Endothelial cell of umbilical vein (primary cell): ENCODE measurements around the gene HECW1.

Experiments
- CTCF ChIP-seq, 2 donors: IDR thresholded peaks; 1 replicate in 1 of 2; 2 replicates in 1 of 2; pipeline ENCODE4 v1.5.1; 2011; ENCODE audit warnings: low read length in 2 of 2, mild to moderate bottlenecking in 2 of 2, moderate library complexity in 2 of 2, control low read depth in 1 of 2, inconsistent platforms in 1 of 2, low read depth in 1 of 2; ENCODE audit not compliant: insufficient read depth in 1 of 2; ENCODE audit errors: extremely low read depth in 1 of 2
- EZH2 ChIP-seq: IDR thresholded peaks from 2 replicates; pipeline ENCODE4 v1.6.1; 2012; ENCODE audit warnings: borderline replicate concordance, low read depth, mild to moderate bottlenecking, moderate library complexity, low read length, inconsistent platforms; ENCODE audit not compliant: severe bottlenecking
- FOS ChIP-seq: IDR thresholded peaks from 2 replicates; pipeline ENCODE4 v1.6.1; 2011; ENCODE audit warnings: mild to moderate bottlenecking, low read length, moderate library complexity, borderline replicate concordance; ENCODE audit not compliant: insufficient read depth
- MYC ChIP-seq: IDR thresholded peaks from one replicate; pipeline ENCODE4 v1.6.1; 2011; ENCODE audit warnings: mild to moderate bottlenecking, low read depth, low read length
- POLR2A ChIP-seq: IDR thresholded peaks from 2 replicates; pipeline ENCODE4 v1.6.1; 2012; ENCODE audit warnings: low read depth, mild to moderate bottlenecking, control low read depth, low read length

- TF ChIP-seq MYC (no peak), CTCF (IDR thresholded peaks at IDR 0.05; ENCODE audit: extremely low read depth in 1 of 2, insufficient read depth in 1 of 2, low read depth in 1 of 2, low read length in 2 of 2) (no peak), EZH2 (no peak), POLR2A (no peak), FOS (no peak)
Measured at GRCh38 chr7:43083106-43083505, 29.3 kb upstream of the HECW1 start.
